H9 (cell line): ENCODE results near the gene KRTAP5-1. TPM values are rescaled to one million over a fixed set of nuclear protein-coding genes. Genes with fewer than 3 reads are reported as not detected.

Experiments
- DNase-seq: peaks from one replicate; pipeline ENCODE4 v3.0.0-alpha.2; 2017
- H2AFZ ChIP-seq: one replicate; pipeline ENCODE4 v1.6.1; 2013; ENCODE audit warnings: mild to moderate bottlenecking, low read length, control low read depth, moderate library complexity
- H2AK5ac ChIP-seq: 2 replicates; pipeline ENCODE4 v1.6.1; 2013; ENCODE audit warnings: low read length, control low read depth, mixed read lengths; ENCODE audit not compliant: insufficient read length
- H2BK120ac ChIP-seq: one replicate; pipeline ENCODE4 v1.6.1; 2013; ENCODE audit warnings: low read depth, mild to moderate bottlenecking, low read length, control low read depth, inconsistent platforms; ENCODE audit not compliant: poor library complexity, severe bottlenecking
- H2BK12ac ChIP-seq: 2 replicates; pipeline ENCODE4 v1.6.1; 2013; ENCODE audit warnings: low read length, control low read depth, mixed read lengths, low read depth; ENCODE audit not compliant: insufficient read length
- H2BK15ac ChIP-seq: 2 replicates; pipeline ENCODE4 v1.6.1; 2013; ENCODE audit warnings: low read depth, low read length, control low read depth
- H2BK20ac ChIP-seq: one replicate; pipeline ENCODE4 v1.6.1; 2013; ENCODE audit warnings: low read depth, mild to moderate bottlenecking, low read length, control low read depth, inconsistent platforms; ENCODE audit not compliant: poor library complexity, severe bottlenecking
- H2BK5ac ChIP-seq: 2 replicates; pipeline ENCODE4 v1.6.1; 2013; ENCODE audit warnings: low read length, control low read depth, mixed read lengths; ENCODE audit not compliant: insufficient read length
- H3K14ac ChIP-seq: 2 replicates; pipeline ENCODE4 v1.6.1; 2013; ENCODE audit warnings: low read length, control low read depth; ENCODE audit not compliant: insufficient read depth
- H3K18ac ChIP-seq: 2 replicates; pipeline ENCODE4 v1.6.1; 2013; ENCODE audit warnings: low read depth, mild to moderate bottlenecking, mixed read lengths, low read length, control low read depth; ENCODE audit not compliant: insufficient read length
- H3K23ac ChIP-seq: 2 replicates; pipeline ENCODE4 v1.6.1; 2013; ENCODE audit warnings: low read length, control low read depth, mixed read lengths, low read depth; ENCODE audit not compliant: insufficient read length
- H3K23me2 ChIP-seq: 2 replicates; pipeline ENCODE4 v1.6.1; 2013; ENCODE audit warnings: low read depth, mild to moderate bottlenecking, mixed read lengths, low read length, control low read depth; ENCODE audit not compliant: insufficient read length, poor library complexity, severe bottlenecking
- H3K27ac ChIP-seq: 2 replicates; pipeline ENCODE4 v1.5.1; 2013; ENCODE audit warnings: low read length, control low read depth, mixed read lengths, low read depth; ENCODE audit not compliant: insufficient read length
- H3K27me3 ChIP-seq: 2 replicates; pipeline ENCODE4 v1.6.1; 2013; ENCODE audit warnings: low read length, control low read depth, inconsistent platforms; ENCODE audit not compliant: insufficient read depth
- H3K4ac ChIP-seq: 2 replicates; pipeline ENCODE4 v1.6.1; 2013; ENCODE audit warnings: low read depth, mild to moderate bottlenecking, control low read depth, inconsistent platforms, low read length, moderate library complexity
- H3K4me1 ChIP-seq: 2 replicates; pipeline ENCODE4 v1.6.1; 2013; ENCODE audit warnings: low read length, control low read depth, inconsistent platforms; ENCODE audit not compliant: insufficient read depth
- H3K4me2 ChIP-seq: 2 replicates; pipeline ENCODE4 v1.6.1; 2013; ENCODE audit warnings: low read length, control low read depth, mixed read lengths; ENCODE audit not compliant: insufficient read length, insufficient read depth
- H3K56ac ChIP-seq: 2 replicates; pipeline ENCODE4 v1.6.1; 2013; ENCODE audit warnings: low read depth, mild to moderate bottlenecking, mixed read lengths, low read length, control low read depth; ENCODE audit not compliant: insufficient read length
- H3K79me1 ChIP-seq: 2 replicates; pipeline ENCODE4 v1.6.1; 2013; ENCODE audit warnings: low read depth, mild to moderate bottlenecking, moderate library complexity, low read length, control low read depth, inconsistent platforms; ENCODE audit not compliant: insufficient read depth, poor library complexity, severe bottlenecking
- H3K79me2 ChIP-seq: 2 replicates; pipeline ENCODE4 v1.6.1; 2013; ENCODE audit warnings: low read length, control low read depth, inconsistent platforms; ENCODE audit not compliant: insufficient read depth
- H3K9ac ChIP-seq: 2 replicates; pipeline ENCODE4 v1.6.1; 2013; ENCODE audit warnings: low read length, control low read depth, mixed read lengths; ENCODE audit not compliant: insufficient read length; ENCODE audit errors: extremely low read depth
- H3K9me3 ChIP-seq: one replicate; pipeline ENCODE4 v1.6.1; 2013; ENCODE audit warnings: low read depth, low read length, inconsistent platforms; ENCODE audit not compliant: control insufficient read depth
- H3T11ph ChIP-seq: one replicate; pipeline ENCODE4 v1.6.1; 2013; ENCODE audit warnings: mild to moderate bottlenecking, low read length, control low read depth, inconsistent platforms
- H4K20me1 ChIP-seq: one replicate; pipeline ENCODE4 v1.6.1; 2013; ENCODE audit not compliant: control insufficient read depth, insufficient read length, insufficient read depth
- H4K5ac ChIP-seq: 2 replicates; pipeline ENCODE4 v1.6.1; 2013; ENCODE audit warnings: low read depth, mild to moderate bottlenecking, mixed read lengths, low read length, control low read depth; ENCODE audit not compliant: insufficient read length
- H4K8ac ChIP-seq: replicated peaks from 2 replicates; pipeline ENCODE4 v1.6.1; 2013; ENCODE audit warnings: low read length, control low read depth, mixed read lengths, low read depth; ENCODE audit not compliant: insufficient read length
- H4K91ac ChIP-seq: 2 replicates; pipeline ENCODE4 v1.6.1; 2013; ENCODE audit warnings: low read depth, mild to moderate bottlenecking, moderate library complexity, mixed read lengths, low read length, control low read depth; ENCODE audit not compliant: insufficient read length
- H3K27ac Mint-ChIP-seq, 3 experiments: 2 replicates in 2 of 3; 3 replicates in 1 of 3; pipeline ENCODE4 v1.8.0; 2020 to 2021; ENCODE audit warnings: mixed read lengths in 3 of 3, mild to moderate bottlenecking in 1 of 3, moderate library complexity in 1 of 3
- H3K27me3 Mint-ChIP-seq: 2 replicates; pipeline ENCODE4 v1.8.0; 2021; ENCODE audit warnings: low read depth, mild to moderate bottlenecking, moderate library complexity, mixed read lengths
- H3K36me3 Mint-ChIP-seq, 3 experiments: 2 replicates in 2 of 3; 3 replicates in 1 of 3; pipeline ENCODE4 v1.8.0; 2020 to 2021; ENCODE audit warnings: low read depth in 3 of 3, mixed read lengths in 3 of 3; ENCODE audit not compliant: insufficient read depth in 1 of 3
- H3K4me1 Mint-ChIP-seq, 2 experiments: 2 replicates each; pipeline ENCODE4 v1.8.0; 2020; ENCODE audit warnings: mixed read lengths in 2 of 2
- H3K4me3 Mint-ChIP-seq, 2 experiments: 2 replicates in 1 of 2; 3 replicates in 1 of 2; pipeline ENCODE4 v1.8.0; 2020 to 2021; ENCODE audit warnings: mild to moderate bottlenecking in 2 of 2, mixed read lengths in 2 of 2, moderate library complexity in 1 of 2
- H3K9me3 Mint-ChIP-seq, 2 experiments: 2 replicates in 1 of 2; 3 replicates in 1 of 2; pipeline ENCODE4 v1.8.0; 2020; ENCODE audit warnings: mild to moderate bottlenecking in 2 of 2, mixed read lengths in 2 of 2, moderate library complexity in 1 of 2
- WGBS: extraction: QIAGEN DNeasy Blood & Tissue Kit; methylation state at CpG from one replicate; pipeline ENCODE4 v1.1.7; 2013; ENCODE audit warnings: missing lambda C conversion rate, low lambda C conversion rate, mixed read lengths; ENCODE audit not compliant: insufficient read length; ENCODE audit errors: extremely low coverage; 5-methylcytosine and 5-hydroxymethylcytosine counted together
- total RNA-seq: library from RNA; stranded (reverse); gene quantifications from 2 replicates; pipeline ENCODE4 v1.2.1, GENCODE V29; 2021
- TF ChIP-seq, protein P1 (sequence below): fragments of 200-600 bp; sonication (generic); conservative IDR thresholded peaks from 3 replicates; pipeline ENCODE4 v1.8.0; 2021; ENCODE audit warnings: antibody characterized with exemption, mild to moderate bottlenecking

The KRTAP5-1 gene
- total RNA-seq, 1 experiment from 2014 or later: not detected

DNA sequence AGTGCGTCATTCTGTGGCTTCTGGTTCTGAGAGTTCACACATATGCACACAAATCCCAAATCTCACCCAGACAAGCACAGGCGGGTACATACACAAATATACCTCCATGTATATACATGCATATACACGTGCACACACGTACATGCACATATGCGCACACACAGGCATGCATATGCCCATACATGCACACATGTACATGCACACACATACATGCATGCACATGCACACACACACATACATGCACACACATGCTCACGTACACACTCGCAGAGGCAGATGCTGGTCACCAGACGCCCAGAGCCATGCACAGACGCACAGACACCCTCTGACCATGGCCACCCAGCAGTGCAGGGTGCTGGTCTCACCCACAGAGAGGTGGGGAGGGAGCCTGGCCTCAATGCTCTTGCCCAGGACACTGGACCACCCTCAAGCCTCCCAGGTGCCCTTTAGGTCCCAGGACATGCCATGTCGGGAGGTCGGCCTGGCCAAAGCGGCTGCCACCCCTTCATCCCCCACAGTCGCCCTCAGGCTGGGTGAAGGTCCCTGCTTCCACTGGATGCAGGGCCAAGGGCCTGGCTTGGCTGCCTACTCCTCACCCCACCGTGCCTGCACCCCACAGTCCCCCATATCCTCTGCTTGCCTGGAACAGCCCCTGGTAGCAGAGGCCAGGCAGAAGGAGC is 22.5 kb downstream of the KRTAP5-1 start:
- Histone ChIP-seq H4K91ac (no peak overlapping the region), H2BK5ac (no peak overlapping the region), H3T11ph (no peak overlapping the region), H3K27me3 (peaks cover 2% of the 10 kb centered on the region; the same call in 1 of the 2 replicates), H3K9me3 (no peaks in the 10 kb centered on the region), H2BK120ac (no peak overlapping the region), H3K4ac (no peak overlapping the region), H3K4me1 (no peaks in the 10 kb centered on the region; the same call in 1 of the 2 replicates), H3K56ac (no peak overlapping the region), H3K23me2 (no peaks in the 10 kb centered on the region), H3K4me2 (no peak overlapping the region), H3K27ac (no peak overlapping the region), H3K23ac (peak overlapping the region; percentile 92), H3K9ac (no peak overlapping the region), H3K18ac (no peak overlapping the region), H2BK12ac (no peak overlapping the region), H3K14ac (no peak overlapping the region), H2BK20ac (no peak overlapping the region), H3K79me2 (no peaks in the 10 kb centered on the region), H2AFZ (no peak overlapping the region), H4K5ac (no peak overlapping the region), H4K20me1 (no peaks in the 10 kb centered on the region), H3K79me1 (no peaks in the 10 kb centered on the region), H2AK5ac (no peak overlapping the region), H4K8ac (no peak overlapping the region), H2BK15ac (no peak overlapping the region)
- Mint-ChIP-seq H3K4me1 (peaks cover 15 to 38% of the 10 kb centered on the region in 2 experiments), H3K36me3 (peaks cover 0 to under 1% (median 0%) of the 10 kb centered on the region in 3 experiments; a peak in 1 of 7 replicates), H3K4me3 (no peak overlapping the region), H3K27me3 (peaks cover 23% of the 10 kb centered on the region), H3K27ac (no peak overlapping the region), H3K9me3 (no peaks in the 10 kb centered on the region)
- TF ChIP-seq, protein P1, sequence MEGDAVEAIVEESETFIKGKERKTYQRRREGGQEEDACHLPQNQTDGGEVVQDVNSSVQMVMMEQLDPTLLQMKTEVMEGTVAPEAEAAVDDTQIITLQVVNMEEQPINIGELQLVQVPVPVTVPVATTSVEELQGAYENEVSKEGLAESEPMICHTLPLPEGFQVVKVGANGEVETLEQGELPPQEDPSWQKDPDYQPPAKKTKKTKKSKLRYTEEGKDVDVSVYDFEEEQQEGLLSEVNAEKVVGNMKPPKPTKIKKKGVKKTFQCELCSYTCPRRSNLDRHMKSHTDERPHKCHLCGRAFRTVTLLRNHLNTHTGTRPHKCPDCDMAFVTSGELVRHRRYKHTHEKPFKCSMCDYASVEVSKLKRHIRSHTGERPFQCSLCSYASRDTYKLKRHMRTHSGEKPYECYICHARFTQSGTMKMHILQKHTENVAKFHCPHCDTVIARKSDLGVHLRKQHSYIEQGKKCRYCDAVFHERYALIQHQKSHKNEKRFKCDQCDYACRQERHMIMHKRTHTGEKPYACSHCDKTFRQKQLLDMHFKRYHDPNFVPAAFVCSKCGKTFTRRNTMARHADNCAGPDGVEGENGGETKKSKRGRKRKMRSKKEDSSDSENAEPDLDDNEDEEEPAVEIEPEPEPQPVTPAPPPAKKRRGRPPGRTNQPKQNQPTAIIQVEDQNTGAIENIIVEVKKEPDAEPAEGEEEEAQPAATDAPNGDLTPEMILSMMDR: no peak
- DNase-seq: no peak
- WGBS: no CpG with 5 or more reads among the region's 14 CpGs
